Omental fat pad (tissue), 4 donors: ENCODE results near the gene HRH2. TPM values are rescaled to one million over a fixed set of nuclear protein-coding genes. Genes with fewer than 3 reads are reported as not detected.

Experiments used
- ATAC-seq: fragments of 150-250 bp; one replicate; pipeline ENCODE4 v1.9.1; 2016; ENCODE audit warnings: mild to moderate bottlenecking, moderate library complexity; ENCODE audit not compliant: low FRiP score
- DNase-seq: peaks from one replicate; pipeline ENCODE4 v3.0.0-alpha.2; 2019; ENCODE audit warnings: low spot score
- CTCF ChIP-seq, 3 donors: fragments of 450-650 bp; IDR thresholded peaks; one replicate each; pipeline ENCODE4 v1.5.1; 2016 to 2017; ENCODE audit warnings: antibody characterized with exemption in 3 of 3, mild to moderate bottlenecking in 3 of 3, moderate library complexity in 2 of 3
- total RNA-seq, 4 donors: library from RNA; depleted of rRNA; stranded (reverse); fragments of >200 nt; gene quantifications; one replicate each; pipeline ENCODE4 v1.1.0, GENCODE V29; 2016

The HRH2 gene
- total RNA-seq, 4 donors from 2014 or later = 2.9 to 22.6 (median 10.4) TPM

GRCh38 chr5:175627739-175628138 lies 30.1 kb upstream of the HRH2 start:
- ATAC-seq (no peak), DNase-seq (no peak)
- TF ChIP-seq CTCF (IDR thresholded peaks at IDR 0.05) = no peak

- TF ChIP-seq CTCF (IDR thresholded peaks at IDR 0.05) = no peak
- ATAC-seq (no peak), DNase-seq (no peak)
Measured at GRCh38 chr5:175628668-175629067, 29.2 kb upstream of the HRH2 start.

- DNase-seq = no peak
- no peak for TF ChIP-seq CTCF (IDR thresholded peaks at IDR 0.05)
- ATAC-seq = no peak
Measured at GRCh38 chr5:175629261-175629660, 28.6 kb upstream of the HRH2 start.

GRCh38 chr5:175629793-175630192 lies 28.1 kb upstream of the HRH2 start:
- DNase-seq = no peak
- TF ChIP-seq CTCF (IDR thresholded peaks at IDR 0.05) = no peak
- no peak for ATAC-seq

- ATAC-seq = no peak
- TF ChIP-seq CTCF (IDR thresholded peaks at IDR 0.05) = no peak
- DNase-seq = no peak
Measured at GRCh38 chr5:175635854-175636584, 21.9 kb upstream of the HRH2 start.

- no peak for TF ChIP-seq CTCF (IDR thresholded peaks at IDR 0.05)
- DNase-seq (no peak), ATAC-seq (no peak)
Measured at GRCh38 chr5:175638305-175638704, 19.6 kb upstream of the HRH2 start.

- DNase-seq = no peak
- no peak for TF ChIP-seq CTCF (IDR thresholded peaks at IDR 0.05)
Measured at GRCh38 chr5:175640106-175640775, 17.6 kb upstream of the HRH2 start.

More at GRCh38 chr5:175640106-175640775, 17.6 kb upstream of the HRH2 start:
- no peak for ATAC-seq
